ENCODE results near the gene SAMD4A. TPM values are rescaled to one million over a fixed set of nuclear protein-coding genes. Genes with fewer than 3 reads are reported as not detected.
A peak's percentile ranks its signal among the peaks of the same experiment; 100 is the strongest.

SAMD4A gene
- total RNA-seq, 1 donor from 2014 or later: 4.7 TPM

GRCh38 chr14:54704768-54705167 is 137.8 kb downstream of the SAMD4A start:
- no peak for TF ChIP-seq CTCF (conservative IDR thresholded peaks at IDR 0.05)
- no peaks in the 10 kb centered on the region for H3K27me3 Mint-ChIP-seq (ENCODE audit: low read depth)
- no peaks in the 10 kb centered on the region for H3K9me3 Mint-ChIP-seq
- H3K4me1 Mint-ChIP-seq: no peaks in the 10 kb centered on the region
- H3K36me3 Mint-ChIP-seq (ENCODE audit: low read depth): no peaks in the 10 kb centered on the region
- no peak overlapping the region for H3K27ac Mint-ChIP-seq (ENCODE audit: unreplicated experiment)
- DNase-seq (ENCODE audit: low read depth, low spot score): no peak
- H3K4me3 Mint-ChIP-seq: no peak overlapping the region

- Mint-ChIP-seq H3K4me3 (no peak overlapping the region), H3K27ac (ENCODE audit: unreplicated experiment) (peak overlapping the region; percentile 81), H3K36me3 (ENCODE audit: low read depth) (no peaks in the 10 kb centered on the region), H3K4me1 (no peaks in the 10 kb centered on the region), H3K9me3 (peaks cover 2% of the 10 kb centered on the region), H3K27me3 (ENCODE audit: low read depth) (no peaks in the 10 kb centered on the region)
- no peak for DNase-seq (ENCODE audit: low read depth, low spot score)
- TF ChIP-seq CTCF (conservative IDR thresholded peaks at IDR 0.05): no peak
Measured at GRCh38 chr14:54706769-54707168, 139.8 kb downstream of the SAMD4A start.

GRCh38 chr14:54708161-54708560 is 141.2 kb downstream of the SAMD4A start:
- H3K27ac Mint-ChIP-seq (ENCODE audit: unreplicated experiment): no peak overlapping the region
- DNase-seq (ENCODE audit: low read depth, low spot score): no peak
- H3K9me3 Mint-ChIP-seq: peaks cover 2% of the 10 kb centered on the region
- TF ChIP-seq CTCF (conservative IDR thresholded peaks at IDR 0.05): no peak
- H3K36me3 Mint-ChIP-seq (ENCODE audit: low read depth): no peaks in the 10 kb centered on the region
- H3K27me3 Mint-ChIP-seq (ENCODE audit: low read depth): no peaks in the 10 kb centered on the region
- no peaks in the 10 kb centered on the region for H3K4me1 Mint-ChIP-seq
- no peak overlapping the region for H3K4me3 Mint-ChIP-seq

- Mint-ChIP-seq H3K4me3 (no peak overlapping the region), H3K27me3 (ENCODE audit: low read depth) (no peaks in the 10 kb centered on the region), H3K4me1 (no peaks in the 10 kb centered on the region), H3K36me3 (ENCODE audit: low read depth) (no peaks in the 10 kb centered on the region), H3K9me3 (peaks cover 2% of the 10 kb centered on the region), H3K27ac (ENCODE audit: unreplicated experiment) (no peak overlapping the region)
- TF ChIP-seq CTCF (conservative IDR thresholded peaks at IDR 0.05): no peak
- DNase-seq (ENCODE audit: low read depth, low spot score): no peak
Measured at GRCh38 chr14:54708982-54709381, 142.1 kb downstream of the SAMD4A start.

- H3K9me3 Mint-ChIP-seq: peaks cover 2% of the 10 kb centered on the region
- H3K27ac Mint-ChIP-seq (ENCODE audit: unreplicated experiment): no peak overlapping the region
- no peak for TF ChIP-seq CTCF (conservative IDR thresholded peaks at IDR 0.05)
- no peaks in the 10 kb centered on the region for H3K4me1 Mint-ChIP-seq
- H3K36me3 Mint-ChIP-seq (ENCODE audit: low read depth): no peaks in the 10 kb centered on the region
- H3K4me3 Mint-ChIP-seq: no peak overlapping the region
- no peak for DNase-seq (ENCODE audit: low read depth, low spot score)
- no peaks in the 10 kb centered on the region for H3K27me3 Mint-ChIP-seq (ENCODE audit: low read depth)
Measured at GRCh38 chr14:54709444-54709843, 142.5 kb downstream of the SAMD4A start.

- Mint-ChIP-seq H3K27me3 (ENCODE audit: low read depth) (no peaks in the 10 kb centered on the region), H3K9me3 (peaks cover 2% of the 10 kb centered on the region), H3K36me3 (ENCODE audit: low read depth) (no peaks in the 10 kb centered on the region), H3K27ac (ENCODE audit: unreplicated experiment) (no peak overlapping the region), H3K4me3 (no peak overlapping the region), H3K4me1 (no peaks in the 10 kb centered on the region)
- TF ChIP-seq CTCF (conservative IDR thresholded peaks at IDR 0.05): no peak
- no peak for DNase-seq (ENCODE audit: low read depth, low spot score)
Measured at GRCh38 chr14:54709867-54710266, 142.9 kb downstream of the SAMD4A start.
